Activated naive CD8-positive, alpha-beta T cell treated with anti-CD3 and anti-CD28 coated beads, Interleukin-2, amount 50 U/mL, for 24 hours (primary cell): Measurements from ENCODE around the gene TCEANC.
"Not testable (repeated sequence)": the region's sequence is repeated elsewhere in the genome, so short reads cannot be mapped to it uniquely, and the experiment has no call there.

ENCODE experiments used
- ATAC-seq: fragments of 150-1000 bp; cut with Tn5 transposase; one replicate; pipeline ENCODE4 v1.10.0; 2021
- DNase-seq: peaks from one replicate; pipeline ENCODE4 v3.0.0; 2021
- H3K27ac Mint-ChIP-seq: one replicate; pipeline ENCODE4 v1.8.0; 2021; ENCODE audit warnings: mild to moderate bottlenecking, mixed read lengths
- H3K27me3 Mint-ChIP-seq: one replicate; pipeline ENCODE4 v1.8.0; 2021; ENCODE audit warnings: mixed read lengths
- H3K36me3 Mint-ChIP-seq: one replicate; pipeline ENCODE4 v1.8.0; 2021; ENCODE audit warnings: low read depth, mixed read lengths
- H3K4me1 Mint-ChIP-seq: one replicate; pipeline ENCODE4 v1.8.0; 2021; ENCODE audit warnings: mixed read lengths
- H3K4me3 Mint-ChIP-seq: one replicate; pipeline ENCODE4 v1.8.0; 2021; ENCODE audit warnings: mild to moderate bottlenecking, moderate library complexity, mixed read lengths
- H3K9me3 Mint-ChIP-seq: one replicate; pipeline ENCODE4 v1.8.0; 2021; ENCODE audit warnings: mixed read lengths

TCEANC gene, protein sequence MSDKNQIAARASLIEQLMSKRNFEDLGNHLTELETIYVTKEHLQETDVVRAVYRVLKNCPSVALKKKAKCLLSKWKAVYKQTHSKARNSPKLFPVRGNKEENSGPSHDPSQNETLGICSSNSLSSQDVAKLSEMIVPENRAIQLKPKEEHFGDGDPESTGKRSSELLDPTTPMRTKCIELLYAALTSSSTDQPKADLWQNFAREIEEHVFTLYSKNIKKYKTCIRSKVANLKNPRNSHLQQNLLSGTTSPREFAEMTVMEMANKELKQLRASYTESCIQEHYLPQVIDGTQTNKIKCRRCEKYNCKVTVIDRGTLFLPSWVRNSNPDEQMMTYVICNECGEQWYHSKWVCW

DNA sequence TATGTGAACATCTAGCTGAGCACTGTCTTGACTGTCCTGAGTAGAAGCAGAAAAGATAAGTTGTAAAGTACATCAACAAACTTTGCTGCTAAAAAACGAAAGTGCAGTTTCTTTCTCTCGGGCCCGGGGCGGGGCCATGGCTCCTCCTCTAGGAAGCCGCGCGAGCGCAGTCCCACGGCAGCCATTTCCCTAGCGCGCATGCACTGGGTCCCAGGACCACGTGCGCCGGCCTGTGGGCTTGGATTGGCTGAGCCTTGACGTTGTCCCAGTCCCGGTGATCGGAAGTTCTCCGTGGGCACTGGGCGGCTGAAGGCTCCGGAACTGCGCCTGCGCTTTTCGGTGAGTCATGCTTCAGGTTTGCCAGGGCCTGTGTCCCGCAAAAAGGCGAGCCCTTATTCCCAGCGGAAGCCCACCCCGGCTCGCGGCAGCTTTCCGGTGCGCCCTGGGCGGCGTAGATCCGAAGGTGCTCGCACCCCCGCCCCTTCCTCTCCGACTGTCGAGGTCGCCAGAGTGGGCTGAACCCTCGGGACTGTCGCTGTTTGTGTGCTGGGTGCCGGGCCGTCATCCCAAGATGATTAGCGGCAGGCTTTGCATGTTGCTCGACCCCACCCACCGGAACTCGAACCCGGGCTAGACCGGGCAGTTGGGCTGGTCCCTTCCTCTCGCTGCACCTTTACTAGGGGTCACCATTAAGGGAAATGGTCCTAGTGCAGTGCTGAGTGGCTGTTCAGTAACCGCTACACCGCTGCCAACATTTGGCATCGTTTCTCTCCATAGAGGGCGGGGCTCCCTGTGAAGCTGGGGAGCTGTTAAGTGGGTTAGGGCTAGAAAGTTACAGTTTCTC is at the start of gene TCEANC:
TSS of gene TCEANC (plus strand) at position 292 of the 844 bp plus-strand sequence. CDS start 9,368 bp downstream, outside the sequence.
- H3K9me3 Mint-ChIP-seq: no peaks in the 10 kb centered on the region

DNA sequence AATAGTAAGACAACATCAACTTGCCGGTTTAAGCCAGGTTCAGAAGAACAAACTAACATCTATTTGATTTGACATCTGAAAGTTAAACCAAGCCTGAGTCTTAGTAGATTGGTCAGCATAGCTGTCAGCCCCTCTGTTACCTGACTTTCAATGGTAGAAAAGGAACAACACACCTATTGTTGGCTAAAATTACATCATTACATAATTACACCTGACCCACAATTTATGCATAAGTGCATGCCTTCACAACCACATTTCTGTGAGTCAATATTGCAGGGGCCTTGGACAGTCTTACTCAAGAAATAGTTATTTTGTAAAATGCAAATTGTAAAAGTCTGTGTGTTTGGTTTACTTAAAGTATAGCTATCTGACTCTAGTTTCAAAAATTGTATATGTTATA is 47.3 kb upstream of the TCEANC start:
- H3K27me3 Mint-ChIP-seq: peaks cover 2% of the 10 kb centered on the region
- no peak overlapping the region for H3K27ac Mint-ChIP-seq
- no peak for ATAC-seq
- no peak overlapping the region for H3K4me3 Mint-ChIP-seq
- no peaks in the 10 kb centered on the region for H3K36me3 Mint-ChIP-seq
- no peak for DNase-seq
- no peaks in the 10 kb centered on the region for H3K9me3 Mint-ChIP-seq
- no peaks in the 10 kb centered on the region for H3K4me1 Mint-ChIP-seq

More for the DNA sequence above, at the start of gene TCEANC:
- Mint-ChIP-seq H3K36me3 (no peaks in the 10 kb centered on the region), H3K27ac (peak within 1 kb of the TSS; percentile 86), H3K4me1 (peaks cover 15% of the 10 kb centered on the region), H3K4me3 (peak within 1 kb of the TSS; percentile 81), H3K27me3 (no peaks in the 10 kb centered on the region)
- DNase-seq (peak; percentile 89), ATAC-seq (peak; percentile 94)

DNA sequence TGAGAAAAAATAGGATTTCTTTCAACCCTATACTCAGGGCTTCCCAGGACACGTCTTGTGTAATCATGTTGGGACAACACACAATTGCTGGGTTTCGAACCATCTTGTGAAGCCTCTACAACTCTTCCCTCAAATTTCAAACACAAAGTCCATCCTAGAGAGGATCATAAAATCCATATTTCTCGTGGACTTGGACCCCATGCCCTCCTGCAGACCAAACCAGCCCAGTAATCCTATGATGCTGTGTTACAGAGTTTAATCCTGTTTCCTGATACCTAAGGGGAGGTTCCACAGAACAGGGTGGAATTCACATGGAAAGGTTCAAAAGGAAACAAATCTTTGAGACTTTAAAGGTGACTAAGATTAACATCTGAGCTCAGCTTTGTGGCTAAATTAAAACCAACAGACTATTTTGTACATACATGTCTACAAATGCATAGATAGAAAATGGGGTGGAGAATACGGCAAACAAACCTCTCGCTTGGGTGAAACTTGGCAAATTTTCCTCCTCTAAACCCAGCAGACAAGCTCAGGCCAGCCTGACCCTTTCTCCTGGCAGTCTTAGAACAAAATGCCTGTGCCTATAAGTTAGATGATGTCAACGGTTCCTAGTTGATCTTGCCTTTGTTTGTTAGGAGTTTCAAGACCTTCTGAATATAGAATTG is 45.5 kb upstream of the TCEANC start:
- no peak for ATAC-seq
- H3K4me1 Mint-ChIP-seq: no peaks in the 10 kb centered on the region
- H3K27ac Mint-ChIP-seq: no peak overlapping the region
- no peaks in the 10 kb centered on the region for H3K27me3 Mint-ChIP-seq
- H3K9me3 Mint-ChIP-seq: no peaks in the 10 kb centered on the region
- no peak overlapping the region for H3K4me3 Mint-ChIP-seq
- H3K36me3 Mint-ChIP-seq: no peaks in the 10 kb centered on the region
- DNase-seq: no peak

DNA sequence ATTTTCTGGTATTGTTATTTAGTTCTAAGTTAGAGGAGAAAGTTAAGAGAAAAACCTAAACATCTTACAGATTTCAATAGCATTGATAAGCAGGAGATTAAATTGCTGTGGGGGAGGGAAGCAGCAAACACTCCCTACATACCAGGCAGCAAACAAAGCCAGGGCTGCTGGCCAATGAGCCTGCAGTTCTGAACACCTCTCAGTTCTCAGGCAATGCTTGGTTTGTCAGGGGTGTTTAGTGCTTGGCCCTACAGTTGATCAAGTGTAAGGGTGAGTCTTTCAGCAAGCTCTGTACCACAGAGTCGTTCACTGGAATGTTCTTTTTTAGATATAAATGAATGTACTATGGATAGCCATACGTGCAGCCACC is 45.0 kb upstream of the TCEANC start:
- Mint-ChIP-seq H3K27ac (no peak overlapping the region), H3K4me3 (no peak overlapping the region), H3K27me3 (no peaks in the 10 kb centered on the region), H3K36me3 (no peaks in the 10 kb centered on the region), H3K9me3 (no peaks in the 10 kb centered on the region), H3K4me1 (no peaks in the 10 kb centered on the region)
- no peak for ATAC-seq
- no peak for DNase-seq

DNA sequence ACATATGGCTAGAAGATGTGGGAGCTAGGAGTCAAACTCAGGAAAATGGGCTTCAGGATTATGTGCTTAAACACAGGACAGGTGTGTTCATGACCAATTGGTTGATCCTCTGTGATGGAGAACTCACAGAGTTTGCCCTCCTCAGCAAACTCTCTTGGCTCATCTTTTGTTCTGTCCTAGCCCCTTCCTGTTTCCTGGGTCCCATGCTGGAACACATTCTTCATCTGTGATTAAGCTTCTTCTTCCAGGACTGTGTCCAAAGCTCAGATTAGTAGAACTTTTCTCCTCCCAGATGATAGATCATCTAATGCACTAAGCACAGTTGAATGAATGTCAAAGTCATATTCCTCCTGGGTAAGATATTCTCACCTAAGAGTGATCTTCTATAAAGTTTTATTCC is 38.8 kb upstream of the TCEANC start:
- H3K27me3 Mint-ChIP-seq: no peaks in the 10 kb centered on the region
- DNase-seq (no peak), ATAC-seq (no peak)
- no peaks in the 10 kb centered on the region for H3K9me3 Mint-ChIP-seq
- H3K27ac Mint-ChIP-seq: no peak overlapping the region
- H3K4me3 Mint-ChIP-seq: no peak overlapping the region
- peaks cover 3% of the 10 kb centered on the region for H3K4me1 Mint-ChIP-seq
- H3K36me3 Mint-ChIP-seq: no peaks in the 10 kb centered on the region

DNA sequence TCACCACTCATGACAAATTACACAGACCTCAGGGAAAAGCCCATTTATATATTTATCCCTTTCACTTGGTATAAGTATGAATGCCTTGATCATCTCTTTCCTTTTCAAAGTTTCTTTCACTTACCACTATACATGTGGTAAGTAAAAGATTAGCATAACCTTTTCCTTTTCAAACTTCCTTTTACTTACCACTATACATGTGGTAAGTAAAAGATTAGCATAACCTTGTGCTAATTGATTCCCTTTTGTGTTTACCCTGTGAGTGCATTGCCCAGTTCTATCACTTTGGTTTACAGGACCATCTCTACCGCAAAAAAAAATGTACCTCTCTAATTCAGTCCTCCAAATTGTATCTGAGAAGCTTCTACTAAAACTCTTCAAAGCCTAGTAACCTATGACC is 32.7 kb upstream of the TCEANC start:
- DNase-seq (no peak), ATAC-seq (peak; percentile 52)
- Mint-ChIP-seq H3K27me3 (no peaks in the 10 kb centered on the region), H3K36me3 (no peaks in the 10 kb centered on the region), H3K27ac (no peak overlapping the region), H3K4me3 (no peak overlapping the region), H3K4me1 (peaks cover 1% of the 10 kb centered on the region), H3K9me3 (no peaks in the 10 kb centered on the region)

DNA sequence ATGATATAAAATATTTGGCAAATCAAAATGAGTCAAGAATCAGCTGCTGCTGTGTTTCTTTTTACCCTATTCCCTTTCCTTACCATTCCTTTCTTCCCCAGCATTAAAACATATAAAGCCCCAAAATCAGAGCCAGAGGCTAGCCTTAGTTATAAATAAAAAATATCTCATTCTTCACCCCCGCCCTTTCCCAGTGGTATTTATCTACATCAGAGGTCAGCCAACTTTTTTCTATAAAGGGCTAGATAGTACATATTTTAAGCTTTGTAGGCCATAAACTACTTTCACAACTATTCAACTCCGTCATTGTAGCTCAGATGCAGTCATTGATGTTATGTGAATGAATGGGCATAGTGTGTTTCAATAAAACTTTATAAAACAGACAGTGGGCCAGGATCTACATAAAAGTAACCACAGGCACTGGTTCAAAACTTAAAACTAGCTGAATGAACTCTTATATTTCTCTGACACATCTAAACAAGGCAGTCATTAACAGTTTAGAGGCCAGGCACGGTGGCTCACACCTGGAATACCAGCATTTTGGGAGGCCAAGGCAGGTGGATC is 30.5 kb upstream of the TCEANC start:
- no peaks in the 10 kb centered on the region for H3K4me1 Mint-ChIP-seq

DNA sequence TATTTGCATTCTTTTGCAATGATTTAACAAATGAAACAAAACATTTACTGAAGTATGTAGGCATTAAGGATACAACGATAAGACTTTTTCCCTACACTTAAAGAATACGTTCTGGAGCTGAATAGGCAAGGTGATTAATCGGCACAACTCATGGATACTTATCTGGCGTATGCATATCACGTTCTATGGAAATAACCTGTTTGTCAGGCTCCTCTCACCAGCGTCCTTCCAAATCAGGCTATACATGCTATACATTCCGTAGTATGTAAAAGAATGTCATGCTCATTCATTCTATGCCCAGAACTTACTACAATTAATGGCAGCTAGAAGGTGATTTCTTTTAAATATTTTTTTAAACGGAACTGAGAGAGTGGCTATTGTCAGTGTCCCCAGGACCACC is 25.6 kb upstream of the TCEANC start:
- H3K36me3 Mint-ChIP-seq: no peaks in the 10 kb centered on the region
- DNase-seq (no peak), ATAC-seq (no peak)
- no peaks in the 10 kb centered on the region for H3K4me1 Mint-ChIP-seq
- no peak overlapping the region for H3K27ac Mint-ChIP-seq
- H3K9me3 Mint-ChIP-seq: no peaks in the 10 kb centered on the region
- H3K27me3 Mint-ChIP-seq: no peaks in the 10 kb centered on the region
- no peak overlapping the region for H3K4me3 Mint-ChIP-seq

More for the DNA sequence above, 30.5 kb upstream of the TCEANC start:
- Mint-ChIP-seq H3K9me3 (no peaks in the 10 kb centered on the region), H3K4me3 (no peak overlapping the region), H3K27ac (no peak overlapping the region), H3K27me3 (no peaks in the 10 kb centered on the region), H3K36me3 (no peaks in the 10 kb centered on the region)
- ATAC-seq (no peak), DNase-seq (no peak)

DNA sequence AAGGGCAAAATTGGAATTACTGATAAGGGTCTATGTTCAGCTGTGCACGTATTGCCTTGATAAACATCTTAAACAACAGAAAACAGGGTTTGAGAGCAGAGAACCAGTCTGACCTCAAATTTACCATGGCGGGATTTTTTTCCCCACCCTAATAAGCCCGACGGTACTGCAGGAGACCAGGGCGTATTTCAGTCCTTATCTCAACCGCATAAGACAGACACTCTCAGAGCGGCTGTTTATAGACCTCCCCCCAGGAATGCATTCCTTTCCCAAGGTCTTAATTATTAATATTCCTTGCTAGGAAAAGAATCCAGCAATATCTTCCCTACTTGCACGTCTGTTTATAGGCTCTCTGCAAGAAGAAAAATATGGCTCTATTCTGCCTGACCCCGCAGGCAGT is 15.7 kb upstream of the TCEANC start:
- not testable (repeated sequence) for H3K36me3 Mint-ChIP-seq, H3K4me3 Mint-ChIP-seq, H3K4me1 Mint-ChIP-seq, H3K27ac Mint-ChIP-seq, ATAC-seq, DNase-seq, H3K27me3 Mint-ChIP-seq
- H3K9me3 Mint-ChIP-seq: peaks cover 11% of the 10 kb centered on the region

DNA sequence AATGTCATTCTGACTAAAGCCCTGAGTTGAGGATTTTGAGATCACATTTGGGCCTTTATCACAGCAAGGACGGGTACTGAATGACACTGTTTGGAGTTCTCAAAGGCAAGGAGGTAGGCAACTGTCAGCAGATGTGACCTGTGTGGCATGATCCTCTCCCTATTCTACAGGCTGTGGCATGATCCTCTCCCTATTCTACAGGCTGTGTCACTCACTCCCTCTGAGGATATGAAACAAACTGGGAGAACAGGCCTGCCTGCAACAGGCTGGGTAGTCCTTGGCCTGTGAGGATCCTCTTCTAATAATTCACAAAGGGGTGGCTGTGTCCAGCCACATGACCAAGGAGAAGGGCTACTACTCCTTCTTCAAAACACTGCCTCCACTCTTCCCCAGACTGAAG is 14.9 kb upstream of the TCEANC start:
- Mint-ChIP-seq H3K36me3 (no peaks in the 10 kb centered on the region), H3K27ac (no peak overlapping the region), H3K4me3 (no peak overlapping the region), H3K9me3 (peaks cover 11% of the 10 kb centered on the region), H3K27me3 (no peaks in the 10 kb centered on the region), H3K4me1 (no peaks in the 10 kb centered on the region)
- ATAC-seq (no peak), DNase-seq (no peak)

DNA sequence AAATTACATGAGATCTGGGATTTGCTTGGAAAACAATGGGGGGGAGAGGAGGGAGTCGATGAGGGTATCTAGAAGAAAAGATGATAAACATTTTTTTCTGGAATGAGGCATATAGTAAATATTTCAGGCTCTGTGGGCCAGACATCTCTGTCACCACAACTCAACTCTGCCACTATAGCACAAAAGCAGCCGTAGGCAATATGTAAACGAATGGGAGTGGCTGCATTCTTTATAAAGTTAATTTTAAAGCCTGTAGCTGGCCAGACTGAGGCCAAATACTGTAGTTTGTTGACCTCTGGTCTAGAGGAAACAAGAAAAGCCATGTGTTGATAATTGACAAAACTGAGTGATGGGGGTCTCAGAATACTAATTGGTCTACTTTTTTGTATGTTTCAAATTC is 14.1 kb upstream of the TCEANC start:
- Mint-ChIP-seq H3K4me3 (no peak overlapping the region), H3K36me3 (no peaks in the 10 kb centered on the region), H3K27ac (no peak overlapping the region), H3K4me1 (no peaks in the 10 kb centered on the region), H3K27me3 (no peaks in the 10 kb centered on the region), H3K9me3 (peaks cover 11% of the 10 kb centered on the region)
- no peak for ATAC-seq
- no peak for DNase-seq

DNA sequence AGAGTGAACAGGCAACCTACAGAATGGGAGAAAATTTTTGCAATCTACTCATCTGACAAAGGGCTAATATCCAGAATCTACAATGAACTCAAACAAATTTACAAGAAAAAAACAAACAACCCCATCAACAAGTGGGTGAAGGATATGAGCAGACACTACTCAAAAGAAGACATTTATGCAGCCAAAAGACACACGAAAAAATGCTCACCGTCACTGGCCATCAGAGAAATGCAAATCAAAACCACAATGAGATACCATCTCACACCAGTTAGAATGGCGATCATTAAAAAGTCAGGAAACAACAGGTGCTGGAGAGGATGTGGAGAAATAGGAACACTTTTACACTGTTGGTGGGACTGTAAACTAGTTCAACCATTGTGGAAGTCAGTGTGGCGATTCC is 11.3 kb upstream of the TCEANC start:
- H3K4me1 Mint-ChIP-seq, H3K9me3 Mint-ChIP-seq, H3K27me3 Mint-ChIP-seq, H3K27ac Mint-ChIP-seq, H3K4me3 Mint-ChIP-seq, DNase-seq, ATAC-seq, H3K36me3 Mint-ChIP-seq: not testable (repeated sequence)

DNA sequence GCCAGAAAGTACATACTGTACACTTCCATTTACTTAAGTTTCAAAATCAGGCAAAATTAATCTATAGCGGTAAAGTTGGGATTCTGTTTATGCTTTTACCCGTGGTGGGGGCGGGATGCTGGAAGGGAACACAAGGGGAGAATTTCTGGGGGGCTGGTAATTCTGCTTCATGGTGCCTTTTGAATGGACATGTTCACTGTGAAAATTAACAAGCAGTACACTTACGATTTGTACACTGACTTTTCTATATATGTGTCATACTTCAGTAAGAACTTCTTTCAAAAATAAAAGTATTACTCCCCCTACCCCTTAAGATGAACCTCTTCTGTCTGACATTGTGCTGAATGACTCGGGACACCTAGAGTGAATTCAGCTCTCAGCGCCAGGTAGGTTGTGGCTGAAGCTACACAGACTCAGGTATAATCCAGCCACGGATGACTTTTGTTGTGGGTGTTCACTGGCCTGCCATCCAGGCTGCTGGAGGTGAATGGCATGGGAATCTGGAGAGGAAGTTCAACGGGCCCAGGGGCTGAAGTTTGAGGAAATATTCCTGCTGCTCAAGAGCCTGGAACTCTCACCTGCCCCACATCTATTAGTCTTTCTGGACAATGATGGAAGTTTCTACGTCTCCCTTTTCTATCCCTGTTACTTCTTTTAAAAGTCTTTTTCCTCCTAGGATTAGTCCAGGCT is 7.3 kb upstream of the TCEANC start:
- Mint-ChIP-seq H3K9me3 (no peaks in the 10 kb centered on the region), H3K36me3 (no peaks in the 10 kb centered on the region), H3K4me1 (peaks cover 12% of the 10 kb centered on the region), H3K27me3 (no peaks in the 10 kb centered on the region), H3K4me3 (no peak overlapping the region), H3K27ac (no peak overlapping the region)
- DNase-seq: no peak
- no peak for ATAC-seq

DNA sequence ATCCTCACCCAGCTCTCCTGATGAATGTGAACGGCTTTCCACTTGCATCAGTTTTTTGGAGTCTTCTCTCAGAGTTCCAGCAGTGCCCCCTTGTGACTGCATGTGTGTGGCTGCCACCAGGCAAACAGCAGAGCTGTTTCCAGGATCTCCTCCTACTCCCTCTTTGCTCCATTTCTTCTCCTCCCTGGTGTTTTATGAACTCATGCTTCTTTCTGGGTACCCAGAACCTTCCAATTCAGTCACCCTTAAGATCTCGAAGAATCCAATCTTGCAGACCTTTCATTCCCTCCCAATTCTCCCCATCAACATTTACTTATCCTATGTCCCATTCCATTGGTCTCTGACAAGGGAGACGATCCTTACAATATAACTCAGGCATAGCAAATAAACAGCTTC is 6.8 kb upstream of the TCEANC start:
- H3K9me3 Mint-ChIP-seq: no peaks in the 10 kb centered on the region
- H3K36me3 Mint-ChIP-seq: no peaks in the 10 kb centered on the region
- ATAC-seq: no peak
- H3K27ac Mint-ChIP-seq: no peak overlapping the region
- no peak overlapping the region for H3K4me3 Mint-ChIP-seq
- DNase-seq: peak; percentile 35
- no peaks in the 10 kb centered on the region for H3K27me3 Mint-ChIP-seq
- peaks cover 12% of the 10 kb centered on the region for H3K4me1 Mint-ChIP-seq
